Measurements from ENCODE around the gene VCX3B. TPM values are rescaled to one million over a fixed set of nuclear protein-coding genes. Genes with fewer than 3 reads are reported as not detected.
"Not testable (repeated sequence)": the region's sequence is repeated elsewhere in the genome, so short reads cannot be mapped to it uniquely, and the experiment has no call there.

VCX3B gene
- polyA plus RNA-seq, result not detected
- long read RNA-seq, donor 1, result 0 reads
- long read RNA-seq, donor 2, result 0 reads
- long read RNA-seq, donor 3, result 0 reads
- long read RNA-seq, donor 4, result 0 reads
- long read RNA-seq, donor 5, result 0 reads
- long read RNA-seq, donor 6, result 0 reads
- long read RNA-seq, donor 7, result 0 reads
- long read RNA-seq, donor 8, result 0 reads
- long read RNA-seq, donor 9, result 0 reads
- long read RNA-seq, donor 10, result 0 reads

- not testable (repeated sequence) for H3K9me3 ChIP-seq (ENCODE audit: control insufficient read depth in 2 of 2, insufficient read depth in 1 of 2, low read depth in 1 of 2, low read length in 1 of 2); H3K27ac ChIP-seq (ENCODE audit: low read depth in 1 of 3, low read length in 2 of 3); H3K27me3 ChIP-seq (ENCODE audit: control insufficient read depth in 3 of 3, insufficient read depth in 3 of 3, low read length in 3 of 3); H3K36me3 ChIP-seq (ENCODE audit: control insufficient read depth in 3 of 3, insufficient read depth in 2 of 3, low read depth in 1 of 3, low read length in 3 of 3); H3K4me1 ChIP-seq (ENCODE audit: control insufficient read depth in 3 of 3, insufficient read depth in 2 of 3, low read depth in 1 of 3, low read length in 2 of 3); DNase-seq; FAIRE-seq; H3K4me3 ChIP-seq (ENCODE audit: low read depth in 1 of 3, low read length in 3 of 3)
- 91 to 95% (median 92%) methylated on average over 2 to 3 of the region's 3 CpGs for WGBS, 3 donors
These were observed at the start of gene VCX3B for GRCh38 chrX:8464530-8464929. TSS of gene VCX3B (plus strand) at chrX:8464830. CDS start at chrX:8465451, 621 bp downstream.

GRCh38 chrX:8418301-8418700, 46.3 kb upstream of the VCX3B start:
- Histone ChIP-seq H3K36me3 (ENCODE audit: control insufficient read depth in 3 of 3, insufficient read depth in 2 of 3, low read depth in 1 of 3, low read length in 3 of 3) (no peaks in the 10 kb centered on the region), H3K27me3 (ENCODE audit: control insufficient read depth in 3 of 3, insufficient read depth in 3 of 3, low read length in 3 of 3) (no peaks in the 10 kb centered on the region), H3K9me3 (ENCODE audit: control insufficient read depth in 2 of 2, insufficient read depth in 1 of 2, low read depth in 1 of 2, low read length in 1 of 2) (no peaks in the 10 kb centered on the region), H3K4me1 (ENCODE audit: control insufficient read depth in 3 of 3, insufficient read depth in 2 of 3, low read depth in 1 of 3, low read length in 2 of 3) (no peaks in the 10 kb centered on the region), H3K27ac (ENCODE audit: low read depth in 1 of 3, low read length in 2 of 3) (no peak overlapping the region), H3K4me3 (ENCODE audit: low read depth in 1 of 3, low read length in 3 of 3) (no peak overlapping the region)
- no peak for FAIRE-seq
- DNase-seq, result no peak
- WGBS, 3 donors, result 84 to 94% (median 88%) methylated on average over 4 of the region's 4 CpGs

GRCh38 chrX:8424912-8425311, 39.7 kb upstream of the VCX3B start:
- no peak overlapping the region for H3K4me3 ChIP-seq (ENCODE audit: low read depth in 1 of 3, low read length in 3 of 3)
- no peaks in the 10 kb centered on the region for H3K36me3 ChIP-seq (ENCODE audit: control insufficient read depth in 3 of 3, insufficient read depth in 2 of 3, low read depth in 1 of 3, low read length in 3 of 3)
- no peaks in the 10 kb centered on the region for H3K4me1 ChIP-seq (ENCODE audit: control insufficient read depth in 3 of 3, insufficient read depth in 2 of 3, low read depth in 1 of 3, low read length in 2 of 3)
- DNase-seq (no peak), FAIRE-seq (no peak)
- no peak overlapping the region for H3K27ac ChIP-seq (ENCODE audit: low read depth in 1 of 3, low read length in 2 of 3)
- no peaks in the 10 kb centered on the region for H3K27me3 ChIP-seq (ENCODE audit: control insufficient read depth in 3 of 3, insufficient read depth in 3 of 3, low read length in 3 of 3)
- H3K9me3 ChIP-seq (ENCODE audit: control insufficient read depth in 2 of 2, insufficient read depth in 1 of 2, low read depth in 1 of 2, low read length in 1 of 2), result no peaks in the 10 kb centered on the region
- 53 to 63% (median 59%) methylated on average over 1 of the region's 1 CpG for WGBS, 3 donors

- Histone ChIP-seq H3K27ac (ENCODE audit: low read depth in 1 of 3, low read length in 2 of 3) (no peak overlapping the region), H3K4me3 (ENCODE audit: low read depth in 1 of 3, low read length in 3 of 3) (no peak overlapping the region), H3K36me3 (ENCODE audit: control insufficient read depth in 3 of 3, insufficient read depth in 2 of 3, low read depth in 1 of 3, low read length in 3 of 3) (no peaks in the 10 kb centered on the region), H3K4me1 (ENCODE audit: control insufficient read depth in 3 of 3, insufficient read depth in 2 of 3, low read depth in 1 of 3, low read length in 2 of 3) (no peaks in the 10 kb centered on the region), H3K27me3 (ENCODE audit: control insufficient read depth in 3 of 3, insufficient read depth in 3 of 3, low read length in 3 of 3) (no peaks in the 10 kb centered on the region), H3K9me3 (ENCODE audit: control insufficient read depth in 2 of 2, insufficient read depth in 1 of 2, low read depth in 1 of 2, low read length in 1 of 2) (no peaks in the 10 kb centered on the region)
- WGBS, 3 donors, result 67 to 82% (median 77%) methylated on average over 6 of the region's 6 CpGs
- FAIRE-seq, result no peak
- DNase-seq, result no peak
These were observed 34.9 kb upstream of the VCX3B start for GRCh38 chrX:8429692-8430249.

GRCh38 chrX:8430444-8430843, 34.2 kb upstream of the VCX3B start:
- whole genome bisulfite sequencing, 3 donors, result 45 to 69% (median 54%) methylated on average over 3 of the region's 3 CpGs
- no peak for FAIRE-seq
- no peak for DNase-seq
- H3K4me3 ChIP-seq (ENCODE audit: low read depth in 1 of 3, low read length in 3 of 3), result no peak overlapping the region
- H3K27me3 ChIP-seq (ENCODE audit: control insufficient read depth in 3 of 3, insufficient read depth in 3 of 3, low read length in 3 of 3), result no peaks in the 10 kb centered on the region
- no peaks in the 10 kb centered on the region for H3K9me3 ChIP-seq (ENCODE audit: control insufficient read depth in 2 of 2, insufficient read depth in 1 of 2, low read depth in 1 of 2, low read length in 1 of 2)
- H3K27ac ChIP-seq (ENCODE audit: low read depth in 1 of 3, low read length in 2 of 3), result no peak overlapping the region
- no peaks in the 10 kb centered on the region for H3K36me3 ChIP-seq (ENCODE audit: control insufficient read depth in 3 of 3, insufficient read depth in 2 of 3, low read depth in 1 of 3, low read length in 3 of 3)
- no peaks in the 10 kb centered on the region for H3K4me1 ChIP-seq (ENCODE audit: control insufficient read depth in 3 of 3, insufficient read depth in 2 of 3, low read depth in 1 of 3, low read length in 2 of 3)

- no peaks in the 10 kb centered on the region for H3K9me3 ChIP-seq (ENCODE audit: control insufficient read depth in 2 of 2, insufficient read depth in 1 of 2, low read depth in 1 of 2, low read length in 1 of 2)
- no peaks in the 10 kb centered on the region for H3K4me1 ChIP-seq (ENCODE audit: control insufficient read depth in 3 of 3, insufficient read depth in 2 of 3, low read depth in 1 of 3, low read length in 2 of 3)
- no peaks in the 10 kb centered on the region for H3K36me3 ChIP-seq (ENCODE audit: control insufficient read depth in 3 of 3, insufficient read depth in 2 of 3, low read depth in 1 of 3, low read length in 3 of 3)
- DNase-seq (no peak), FAIRE-seq (no peak)
- 70 to 80% (median 79%) methylated on average over 3 of the region's 3 CpGs for WGBS, 3 donors
- H3K27ac ChIP-seq (ENCODE audit: low read depth in 1 of 3, low read length in 2 of 3), result no peak overlapping the region
- no peak overlapping the region for H3K4me3 ChIP-seq (ENCODE audit: low read depth in 1 of 3, low read length in 3 of 3)
- no peaks in the 10 kb centered on the region for H3K27me3 ChIP-seq (ENCODE audit: control insufficient read depth in 3 of 3, insufficient read depth in 3 of 3, low read length in 3 of 3)
These were observed 32.2 kb upstream of the VCX3B start for GRCh38 chrX:8432396-8432795.

- no peaks in the 10 kb centered on the region for H3K27me3 ChIP-seq (ENCODE audit: control insufficient read depth in 3 of 3, insufficient read depth in 3 of 3, low read length in 3 of 3)
- DNase-seq, result no peak
- FAIRE-seq, result no peak
- no peaks in the 10 kb centered on the region for H3K36me3 ChIP-seq (ENCODE audit: control insufficient read depth in 3 of 3, insufficient read depth in 2 of 3, low read depth in 1 of 3, low read length in 3 of 3)
- H3K4me1 ChIP-seq (ENCODE audit: control insufficient read depth in 3 of 3, insufficient read depth in 2 of 3, low read depth in 1 of 3, low read length in 2 of 3), result no peaks in the 10 kb centered on the region
- no peak overlapping the region for H3K27ac ChIP-seq (ENCODE audit: low read depth in 1 of 3, low read length in 2 of 3)
- H3K4me3 ChIP-seq (ENCODE audit: low read depth in 1 of 3, low read length in 3 of 3), result no peak overlapping the region
- 54 to 71% (median 61%) methylated on average over 3 of the region's 3 CpGs for WGBS, 3 donors
- no peaks in the 10 kb centered on the region for H3K9me3 ChIP-seq (ENCODE audit: control insufficient read depth in 2 of 2, insufficient read depth in 1 of 2, low read depth in 1 of 2, low read length in 1 of 2)
These were observed 31.2 kb upstream of the VCX3B start for GRCh38 chrX:8433109-8434062.

GRCh38 chrX:8447368-8447767, 17.3 kb upstream of the VCX3B start:
- Histone ChIP-seq H3K36me3 (ENCODE audit: control insufficient read depth in 3 of 3, insufficient read depth in 2 of 3, low read depth in 1 of 3, low read length in 3 of 3) (no peaks in the 10 kb centered on the region), H3K27me3 (ENCODE audit: control insufficient read depth in 3 of 3, insufficient read depth in 3 of 3, low read length in 3 of 3) (no peaks in the 10 kb centered on the region), H3K4me3 (ENCODE audit: low read depth in 1 of 3, low read length in 3 of 3) (no peak overlapping the region), H3K4me1 (ENCODE audit: control insufficient read depth in 3 of 3, insufficient read depth in 2 of 3, low read depth in 1 of 3, low read length in 2 of 3) (no peaks in the 10 kb centered on the region), H3K9me3 (ENCODE audit: control insufficient read depth in 2 of 2, insufficient read depth in 1 of 2, low read depth in 1 of 2, low read length in 1 of 2) (no peaks in the 10 kb centered on the region), H3K27ac (ENCODE audit: low read depth in 1 of 3, low read length in 2 of 3) (no peak overlapping the region)
- FAIRE-seq (no peak), DNase-seq (no peak)
- 70 to 71% (median 70%) methylated on average over 5 of the region's 5 CpGs for WGBS, 3 donors

All from small intestine (tissue), 16 donors.